PC-9 (cell line): ENCODE results near the gene APBB3. TPM values are rescaled to one million over a fixed set of nuclear protein-coding genes. Genes with fewer than 3 reads are reported as not detected.

ENCODE experiments used
- BruUV-seq: library from RNA; stranded (reverse); fragments of 400-500 nt; replicated peaks from 2 replicates; lab custom pipeline; 2021; lab: Mats Ljungman, UMichigan
- CTCF ChIA-PET: fragments of 300-600 bp; sonication (Branson Sonifier 250); formaldehyde crosslinking; loops from one replicate; lab custom pipeline; 2022; ENCODE audit warnings: antibody characterized with exemption; lab: Charles Lee
- POLR2A ChIA-PET: fragments of 300-600 bp; sonication (Branson Sonifier 250); formaldehyde crosslinking; loops from one replicate; lab custom pipeline; 2022; ENCODE audit warnings: antibody characterized with exemption; ENCODE audit not compliant: unreplicated experiment; lab: Charles Lee
- DNase-seq, 2 experiments: peaks; one replicate each; pipeline versions ENCODE4 v3.0.0 to v3.0.0-alpha.2; 2015 to 2022; ENCODE audit warnings: mixed read lengths in 1 of 2
- H2AFZ ChIP-seq: fragments of 200-600 bp; sonication (generic); 2 replicates; pipeline ENCODE4 v1.8.1; 2017; ENCODE audit warnings: antibody characterized with exemption
- H3F3A ChIP-seq: fragments of 200-600 bp; sonication (generic); 2 replicates; pipeline ENCODE4 v1.8.1; 2017; ENCODE audit warnings: antibody characterized with exemption, mild to moderate bottlenecking, low read depth; ENCODE audit not compliant: insufficient read depth
- H3K27ac ChIP-seq: fragments of 200-600 bp; sonication (generic); 2 replicates; pipeline ENCODE4 v1.6.1; 2016; ENCODE audit warnings: mixed run types
- H3K27me3 ChIP-seq: fragments of 200-600 bp; sonication (generic); 2 replicates; pipeline ENCODE4 v1.6.1; 2016; ENCODE audit warnings: low read depth, mixed run types; ENCODE audit not compliant: insufficient read depth
- H3K36me3 ChIP-seq: fragments of 200-600 bp; sonication (generic); 2 replicates; pipeline ENCODE4 v1.6.1; 2016; ENCODE audit warnings: low read depth, mixed run types
- H3K4me1 ChIP-seq: fragments of 200-600 bp; sonication (generic); replicated peaks from 2 replicates; pipeline ENCODE4 v1.6.1; 2016; ENCODE audit warnings: mixed run types; ENCODE audit not compliant: insufficient read depth
- H3K4me2 ChIP-seq: fragments of 200-600 bp; sonication (generic); 2 replicates; pipeline ENCODE4 v1.6.1; 2017; ENCODE audit warnings: mixed run types
- H3K4me3 ChIP-seq: fragments of 200-600 bp; sonication (generic); 2 replicates; pipeline ENCODE4 v1.6.1; 2016; ENCODE audit warnings: mixed run types
- H3K79me2 ChIP-seq: fragments of 200-600 bp; sonication (generic); 2 replicates; pipeline ENCODE4 v1.6.1; 2017; ENCODE audit warnings: low read depth, mixed run types
- H3K9me2 ChIP-seq: fragments of 200-600 bp; sonication (generic); 2 replicates; pipeline ENCODE4 v1.8.1; 2017; ENCODE audit warnings: mild to moderate bottlenecking; ENCODE audit not compliant: insufficient read depth
- H3K9me3 ChIP-seq: fragments of 200-600 bp; sonication (generic); 2 replicates; pipeline ENCODE4 v1.8.1; 2016; ENCODE audit warnings: low read depth; ENCODE audit not compliant: insufficient read depth
- H4K20me1 ChIP-seq: fragments of 200-600 bp; sonication (generic); 2 replicates; pipeline ENCODE4 v1.8.1; 2017; ENCODE audit not compliant: insufficient read depth
- CTCF ChIP-seq: fragments of 200-600 bp; sonication (generic); conservative IDR thresholded peaks from 2 replicates; pipeline ENCODE4 v1.6.1; 2017; ENCODE audit warnings: mixed run types, antibody characterized with exemption, mild to moderate bottlenecking, moderate library complexity
- EZH2 ChIP-seq: fragments of 200-600 bp; sonication (generic); IDR thresholded peaks from 2 replicates; pipeline ENCODE4 v1.8.0; 2017; ENCODE audit warnings: antibody characterized with exemption, low read depth
- intact Hi-C: fragments of 100-400 bp; cut with micrococcal nuclease; formaldehyde crosslinking; loops from one replicate; pipeline ENCODE4 v1.10.0; 2022; ENCODE audit not compliant: unreplicated experiment
- total RNA-seq: library from RNA; stranded (reverse); gene quantifications from 2 replicates; pipeline ENCODE4 v1.2.3, GENCODE V29; 2021

APBB3 gene
- total RNA-seq, 1 experiment from 2014 or later, result 26.0 TPM

- H2AFZ ChIP-seq, result no peak overlapping the region
- DNase-seq, result no peak
- H3K27ac ChIP-seq, result no peak overlapping the region
- no TSS peak for BruUV-seq
- peaks cover 5% of the 10 kb centered on the region for H3K4me1 ChIP-seq
- intact Hi-C loops, result no loop called here
- no peak overlapping the region for H3K4me3 ChIP-seq
- TF ChIP-seq EZH2 (no peak), CTCF (no peak)
- H3K27me3 ChIP-seq, result no peaks in the 10 kb centered on the region
- H3K36me3 ChIP-seq, result no peaks in the 10 kb centered on the region
- 0 out of 2 replicates have a peak, but pooled peaks cover 4% of the 10 kb centered on the region for H3F3A ChIP-seq
- H4K20me1 ChIP-seq, result no peaks in the 10 kb centered on the region
- no peaks in the 10 kb centered on the region for H3K79me2 ChIP-seq
- H3K4me2 ChIP-seq, result no peak overlapping the region
- no peaks in the 10 kb centered on the region for H3K9me2 ChIP-seq
- POLR2A ChIA-PET, result no interaction called here
- H3K9me3 ChIP-seq, result no peaks in the 10 kb centered on the region
- CTCF ChIA-PET, result no interaction called here
These were observed 44.7 kb upstream of the APBB3 start for GRCh38 chr5:140609126-140609525.

GRCh38 chr5:140608722-140609121, 44.3 kb upstream of the APBB3 start:
- Histone ChIP-seq H3K4me1 (peaks cover 5% of the 10 kb centered on the region), H3K27me3 (no peaks in the 10 kb centered on the region), H3K36me3 (no peaks in the 10 kb centered on the region), H3F3A (0 out of 2 replicates have a peak, but pooled peaks cover 4% of the 10 kb centered on the region), H3K27ac (no peak overlapping the region), H3K9me3 (no peaks in the 10 kb centered on the region), H3K4me3 (no peak overlapping the region), H3K9me2 (no peaks in the 10 kb centered on the region), H2AFZ (no peak overlapping the region), H3K4me2 (no peak overlapping the region), H3K79me2 (no peaks in the 10 kb centered on the region), H4K20me1 (no peaks in the 10 kb centered on the region)
- intact Hi-C loops, result no loop called here
- DNase-seq, result no peak
- no TSS peak for BruUV-seq
- POLR2A ChIA-PET, result no interaction called here
- TF ChIP-seq EZH2 (no peak), CTCF (no peak)
- CTCF ChIA-PET, result no interaction called here

GRCh38 chr5:140607031-140607430, 42.6 kb upstream of the APBB3 start:
- no peak overlapping the region for H3K4me3 ChIP-seq
- H2AFZ ChIP-seq, result no peak overlapping the region
- H4K20me1 ChIP-seq, result no peaks in the 10 kb centered on the region
- H3K27me3 ChIP-seq, result no peaks in the 10 kb centered on the region
- H3K4me1 ChIP-seq, result peaks cover 11% of the 10 kb centered on the region
- intact Hi-C loops, result no loop called here
- no peaks in the 10 kb centered on the region for H3K36me3 ChIP-seq
- CTCF ChIA-PET, result no interaction called here
- peaks cover 6% of the 10 kb centered on the region; the same call in 1 of the 2 replicates for H3K9me3 ChIP-seq
- POLR2A ChIA-PET, result no interaction called here
- 0 out of 2 replicates have a peak overlapping the region, but pooled peaks have one; percentile 38 for H3K27ac ChIP-seq
- DNase-seq, result no peak
- H3F3A ChIP-seq, result 0 out of 2 replicates have a peak, but pooled peaks cover 4% of the 10 kb centered on the region
- TF ChIP-seq EZH2, result no peak
- TF ChIP-seq CTCF, result no peak
- no TSS peak for BruUV-seq
- H3K4me2 ChIP-seq, result no peak overlapping the region
- H3K9me2 ChIP-seq, result no peaks in the 10 kb centered on the region
- H3K79me2 ChIP-seq, result no peaks in the 10 kb centered on the region
